Esophagus muscularis mucosa (tissue), 4 donors: ENCODE results near the gene TBPL2.
"Not testable (repeated sequence)": the region's sequence is repeated elsewhere in the genome, so short reads cannot be mapped to it uniquely, and the experiment has no call there.

Experiments
- EP300 ChIP-seq: sonication (generic); formaldehyde crosslinking; IDR thresholded peaks from one replicate; pipeline ENCODE4 v1.6.1; 2017; ENCODE audit warnings: antibody characterized with exemption
- POLR2AphosphoS5 ChIP-seq, 2 donors: sonication (generic); formaldehyde crosslinking; IDR thresholded peaks; one replicate each; pipeline ENCODE4 v1.6.1; 2017; ENCODE audit warnings: antibody characterized with exemption in 2 of 2
- TF ChIP-seq, protein P1 (sequence below), 3 experiments: fragments of 200-600 bp in 2 of 3; fragments of 450-650 bp in 1 of 3; sonication (generic) in 2 of 3; IDR thresholded peaks; one replicate each; pipeline ENCODE4 v1.5.1; 2017 to 2019; ENCODE audit warnings: antibody characterized with exemption in 3 of 3, mild to moderate bottlenecking in 2 of 3, moderate library complexity in 1 of 3

DNA sequence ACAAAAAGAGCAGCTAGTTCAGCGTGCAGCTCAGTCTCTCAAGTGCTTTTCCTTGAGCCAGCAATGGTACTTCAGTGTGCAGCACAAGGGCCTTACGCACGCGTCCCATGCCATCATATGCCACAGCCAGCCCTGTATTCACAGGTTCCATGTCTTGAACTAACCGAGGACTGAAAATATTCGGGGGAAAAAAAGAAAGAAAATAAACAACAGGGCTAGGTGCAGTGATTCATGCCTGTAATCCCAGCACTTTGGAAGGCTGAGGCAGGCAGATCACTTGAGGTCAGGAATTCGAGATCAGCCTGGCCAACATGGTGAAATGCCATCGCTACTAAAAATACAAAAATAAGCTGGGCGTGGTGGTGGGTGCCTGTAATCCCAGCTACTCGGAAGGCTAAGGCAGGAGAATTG lies 57.4 kb downstream of the TBPL2 start:
- TF ChIP-seq, protein P1, sequence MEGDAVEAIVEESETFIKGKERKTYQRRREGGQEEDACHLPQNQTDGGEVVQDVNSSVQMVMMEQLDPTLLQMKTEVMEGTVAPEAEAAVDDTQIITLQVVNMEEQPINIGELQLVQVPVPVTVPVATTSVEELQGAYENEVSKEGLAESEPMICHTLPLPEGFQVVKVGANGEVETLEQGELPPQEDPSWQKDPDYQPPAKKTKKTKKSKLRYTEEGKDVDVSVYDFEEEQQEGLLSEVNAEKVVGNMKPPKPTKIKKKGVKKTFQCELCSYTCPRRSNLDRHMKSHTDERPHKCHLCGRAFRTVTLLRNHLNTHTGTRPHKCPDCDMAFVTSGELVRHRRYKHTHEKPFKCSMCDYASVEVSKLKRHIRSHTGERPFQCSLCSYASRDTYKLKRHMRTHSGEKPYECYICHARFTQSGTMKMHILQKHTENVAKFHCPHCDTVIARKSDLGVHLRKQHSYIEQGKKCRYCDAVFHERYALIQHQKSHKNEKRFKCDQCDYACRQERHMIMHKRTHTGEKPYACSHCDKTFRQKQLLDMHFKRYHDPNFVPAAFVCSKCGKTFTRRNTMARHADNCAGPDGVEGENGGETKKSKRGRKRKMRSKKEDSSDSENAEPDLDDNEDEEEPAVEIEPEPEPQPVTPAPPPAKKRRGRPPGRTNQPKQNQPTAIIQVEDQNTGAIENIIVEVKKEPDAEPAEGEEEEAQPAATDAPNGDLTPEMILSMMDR (IDR thresholded peaks at IDR 0.05), result not testable (repeated sequence)
- not testable (repeated sequence) for TF ChIP-seq EP300; POLR2AphosphoS5 (IDR thresholded peaks at IDR 0.05)
